CD4-positive, alpha-beta T cell (primary cell): ENCODE measurements around the gene PTPDC1. TPM values are rescaled to one million over a fixed set of nuclear protein-coding genes. Genes with fewer than 3 reads are reported as not detected.

Experiments
- ATAC-seq: fragments of 200-7000 bp; cut with Tn5 transposase; one replicate; pipeline ENCODE4 v1.10.0; 2022; ENCODE audit warnings: mild to moderate bottlenecking; ENCODE audit not compliant: poor library complexity
- CTCF ChIA-PET: fragments of 350-600 bp; sonication (Branson Sonifier 250); formaldehyde crosslinking; loops from one replicate; lab custom pipeline; 2021; ENCODE audit warnings: antibody characterized with exemption, inconsistent platforms; lab: Charles Lee
- POLR2A ChIA-PET: fragments of 350-600 bp; sonication (Branson Sonifier 250); formaldehyde crosslinking; loops from one replicate; lab custom pipeline; 2021; ENCODE audit warnings: antibody characterized with exemption, inconsistent platforms; lab: Charles Lee
- DNase-seq, 14 experiments: peaks; one replicate each; pipeline ENCODE4 v3.0.0-alpha.2; 2013 to 2020; ENCODE audit warnings: mixed read lengths in 2 of 14
- H3K27ac ChIP-seq, 2 donors: one replicate each; pipeline versions ENCODE4 v1.5.1 to v1.7.0; 2013; ENCODE audit warnings: low read length in 2 of 2, low read depth in 1 of 2, mild to moderate bottlenecking in 1 of 2
- H3K27me3 ChIP-seq, 2 experiments: 1 replicate in 1 of 2; 2 replicates in 1 of 2; pipeline versions ENCODE4 v1.6.1 to v1.7.0; 2013; ENCODE audit warnings: low read length in 2 of 2, control low read depth in 1 of 2, mild to moderate bottlenecking in 1 of 2, moderate library complexity in 1 of 2; ENCODE audit not compliant: insufficient read depth in 2 of 2, control insufficient read depth in 1 of 2
- H3K36me3 ChIP-seq: one replicate; pipeline ENCODE4 v1.6.1; 2013; ENCODE audit warnings: low read length, control low read depth; ENCODE audit not compliant: insufficient read depth
- H3K4me1 ChIP-seq: one replicate; pipeline ENCODE4 v1.6.1; 2013; ENCODE audit warnings: low read length, control low read depth; ENCODE audit not compliant: insufficient read depth
- H3K4me3 ChIP-seq: one replicate; pipeline ENCODE4 v1.5.1; 2013; ENCODE audit warnings: mild to moderate bottlenecking, low read length, moderate library complexity
- H3K9me3 ChIP-seq, 2 experiments: 1 replicate in 1 of 2; 2 replicates in 1 of 2; pipeline versions ENCODE4 v1.6.1 to v1.7.0; 2013; ENCODE audit warnings: low read length in 2 of 2, mild to moderate bottlenecking in 2 of 2, control low read depth in 1 of 2, moderate library complexity in 1 of 2; ENCODE audit not compliant: control insufficient read depth in 1 of 2, insufficient read depth in 1 of 2
- H3K27ac Mint-ChIP-seq: one replicate; pipeline ENCODE4 v1.8.0; 2020; ENCODE audit warnings: mixed read lengths
- H3K27me3 Mint-ChIP-seq: one replicate; pipeline ENCODE4 v1.8.0; 2021; ENCODE audit warnings: mixed read lengths
- H3K36me3 Mint-ChIP-seq: one replicate; pipeline ENCODE4 v1.8.0; 2021; ENCODE audit warnings: low read depth, mixed read lengths
- H3K4me1 Mint-ChIP-seq: one replicate; pipeline ENCODE4 v1.8.0; 2021; ENCODE audit warnings: low read depth, mixed read lengths
- H3K4me3 Mint-ChIP-seq: one replicate; pipeline ENCODE4 v1.8.0; 2020; ENCODE audit warnings: mild to moderate bottlenecking, mixed read lengths
- H3K9me3 Mint-ChIP-seq: one replicate; pipeline ENCODE4 v1.8.0; 2020; ENCODE audit warnings: mixed read lengths
- intact Hi-C, 2 experiments: fragments of 100-400 bp; cut with DNase I in 1 of 2; cut with micrococcal nuclease in 1 of 2; formaldehyde crosslinking; loops; one replicate each; pipeline versions ENCODE4 v1.15.1 to v1.9.0; 2023 to 2025; cut with DNase I, micrococcal nuclease
- total RNA-seq, 174 experiments: library from RNA in 2 of 174; stranded (reverse) in 2 of 174; gene quantifications; one replicate each; pipeline ENCODE4 v1.2.3 and lab custom pipeline; 2021 to 2026
- TF ChIP-seq, protein P1 (sequence below): fragments of 200-600 bp; IDR thresholded peaks from one replicate; pipeline ENCODE4 v1.8.0; 2022; ENCODE audit warnings: antibody characterized with exemption, mild to moderate bottlenecking

PTPDC1 gene
- total RNA-seq, 2 experiments from 2014 or later, result 2.7 TPM

DNA sequence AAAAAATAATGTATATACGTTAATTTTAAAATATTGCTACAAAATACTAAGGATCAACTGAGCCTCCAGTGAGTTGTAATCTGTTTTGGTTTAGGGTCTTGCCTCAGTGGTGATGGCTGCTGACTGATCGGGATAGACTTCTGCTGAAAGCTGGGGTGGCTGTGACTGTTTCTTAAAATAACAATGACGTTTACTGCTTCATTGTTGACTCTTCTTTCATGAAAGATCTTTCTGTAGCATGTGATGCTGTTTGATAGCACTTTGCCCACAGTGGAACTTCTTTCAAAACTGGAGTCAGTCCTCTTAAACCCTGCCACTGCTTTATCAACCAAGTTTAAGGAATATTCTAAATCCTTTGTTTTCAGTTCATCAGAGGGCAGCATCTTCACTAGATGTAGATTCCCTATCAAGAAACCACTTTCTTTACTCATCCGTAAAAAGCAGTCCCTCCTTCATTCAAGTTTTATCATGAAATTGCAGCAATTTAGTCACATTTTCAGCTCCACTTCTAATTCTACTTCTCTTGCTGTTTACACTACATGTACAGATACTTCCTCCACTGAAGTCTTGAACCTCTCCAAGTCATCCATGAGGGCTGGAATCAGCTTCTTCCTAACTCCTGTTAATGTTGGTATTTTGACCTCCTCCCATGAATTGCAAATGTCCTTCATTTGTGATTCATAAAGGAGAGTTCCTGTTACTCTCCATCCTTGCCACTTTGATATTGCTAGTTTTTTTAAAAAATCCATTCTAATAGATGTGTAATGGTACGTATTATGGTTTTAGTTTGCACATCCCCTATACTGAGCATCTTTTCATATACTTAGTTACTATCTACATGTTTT, 41.5 kb upstream of the PTPDC1 start:
- TF ChIP-seq, protein P1, sequence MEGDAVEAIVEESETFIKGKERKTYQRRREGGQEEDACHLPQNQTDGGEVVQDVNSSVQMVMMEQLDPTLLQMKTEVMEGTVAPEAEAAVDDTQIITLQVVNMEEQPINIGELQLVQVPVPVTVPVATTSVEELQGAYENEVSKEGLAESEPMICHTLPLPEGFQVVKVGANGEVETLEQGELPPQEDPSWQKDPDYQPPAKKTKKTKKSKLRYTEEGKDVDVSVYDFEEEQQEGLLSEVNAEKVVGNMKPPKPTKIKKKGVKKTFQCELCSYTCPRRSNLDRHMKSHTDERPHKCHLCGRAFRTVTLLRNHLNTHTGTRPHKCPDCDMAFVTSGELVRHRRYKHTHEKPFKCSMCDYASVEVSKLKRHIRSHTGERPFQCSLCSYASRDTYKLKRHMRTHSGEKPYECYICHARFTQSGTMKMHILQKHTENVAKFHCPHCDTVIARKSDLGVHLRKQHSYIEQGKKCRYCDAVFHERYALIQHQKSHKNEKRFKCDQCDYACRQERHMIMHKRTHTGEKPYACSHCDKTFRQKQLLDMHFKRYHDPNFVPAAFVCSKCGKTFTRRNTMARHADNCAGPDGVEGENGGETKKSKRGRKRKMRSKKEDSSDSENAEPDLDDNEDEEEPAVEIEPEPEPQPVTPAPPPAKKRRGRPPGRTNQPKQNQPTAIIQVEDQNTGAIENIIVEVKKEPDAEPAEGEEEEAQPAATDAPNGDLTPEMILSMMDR, result no peak
- no peaks in the 10 kb centered on the region for H3K9me3 Mint-ChIP-seq
- ChIA-PET POLR2A (no interaction called here), CTCF (no interaction called here)
- H3K36me3 Mint-ChIP-seq, result peaks cover 8% of the 10 kb centered on the region
- Histone ChIP-seq H3K27me3 (no peaks in the 10 kb centered on the region), H3K4me1 (no peaks in the 10 kb centered on the region), H3K4me3 (no peak overlapping the region), H3K36me3 (no peaks in the 10 kb centered on the region), H3K27ac (no peak overlapping the region), H3K9me3 (no peaks in the 10 kb centered on the region)
- ATAC-seq, result no peak
- no peak overlapping the region for H3K4me3 Mint-ChIP-seq
- intact Hi-C loops, result no loop called here
- no peaks in the 10 kb centered on the region for H3K27me3 Mint-ChIP-seq
- DNase-seq, result no peak
- no peaks in the 10 kb centered on the region for H3K4me1 Mint-ChIP-seq
- H3K27ac Mint-ChIP-seq, result no peak overlapping the region

DNA sequence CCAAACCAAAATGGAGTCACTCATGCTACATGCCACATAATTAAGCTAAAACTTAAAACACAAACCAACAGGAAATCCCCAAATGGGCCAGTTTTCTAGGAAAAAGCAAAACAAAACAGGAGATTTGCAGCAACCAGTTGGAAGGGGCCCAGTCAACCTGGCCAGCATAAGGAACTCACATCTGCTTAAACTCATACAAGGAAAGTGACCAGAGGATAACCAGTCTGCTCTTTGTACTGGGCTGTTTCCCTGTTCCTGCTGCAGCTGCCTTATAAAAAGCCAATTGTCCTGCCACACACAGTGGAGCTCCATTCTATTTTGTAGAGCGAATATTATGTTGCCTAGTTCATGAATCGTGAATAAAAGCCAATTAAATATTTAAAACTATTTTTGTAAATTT, 29.5 kb upstream of the PTPDC1 start:
- Histone ChIP-seq H3K36me3 (no peaks in the 10 kb centered on the region), H3K4me1 (no peaks in the 10 kb centered on the region), H3K9me3 (peaks cover 0 to 7% of the 10 kb centered on the region in 2 experiments), H3K27ac (no peak overlapping the region), H3K27me3 (no peaks in the 10 kb centered on the region), H3K4me3 (no peak overlapping the region)
- TF ChIP-seq, protein P1, result no peak
- DNase-seq (no peak), ATAC-seq (no peak)
- intact Hi-C loops, result no loop called here
- Mint-ChIP-seq H3K4me3 (no peak overlapping the region), H3K9me3 (peaks cover 2% of the 10 kb centered on the region), H3K27me3 (no peaks in the 10 kb centered on the region), H3K36me3 (peaks cover 19% of the 10 kb centered on the region), H3K4me1 (no peaks in the 10 kb centered on the region), H3K27ac (no peak overlapping the region)
- ChIA-PET CTCF (no interaction called here), POLR2A (no interaction called here)

DNA sequence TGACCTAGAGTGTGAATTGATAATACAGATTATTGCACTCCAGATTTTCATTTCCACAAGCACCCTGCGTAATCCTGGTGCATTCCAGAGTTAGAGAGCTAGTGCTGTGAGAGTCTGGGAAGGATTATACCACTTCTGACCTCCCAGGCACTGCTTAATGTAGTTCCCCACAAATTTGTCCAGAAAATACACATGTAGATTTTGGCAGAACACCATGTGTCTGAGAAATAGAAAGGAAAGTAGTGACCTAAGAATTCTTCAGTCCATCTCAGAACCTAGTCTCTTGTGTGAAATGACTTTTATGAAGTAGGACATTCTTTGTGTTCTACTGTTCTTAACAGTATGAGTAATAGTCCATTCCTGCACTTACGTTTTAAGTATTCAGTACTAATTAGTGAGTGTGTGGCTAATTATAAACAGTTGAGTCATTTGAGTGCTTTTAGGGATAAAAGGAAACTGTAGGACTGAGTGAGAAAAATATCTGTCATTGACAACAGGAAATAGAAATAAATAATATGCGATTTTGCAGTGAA, 27.8 kb upstream of the PTPDC1 start:
- Histone ChIP-seq H3K27me3 (no peaks in the 10 kb centered on the region), H3K36me3 (no peaks in the 10 kb centered on the region), H3K4me1 (no peaks in the 10 kb centered on the region), H3K4me3 (no peak overlapping the region), H3K9me3 (peaks cover 6 to 7% of the 10 kb centered on the region in 2 experiments), H3K27ac (no peak overlapping the region)
- DNase-seq (no peak), ATAC-seq (no peak)
- H3K4me1 Mint-ChIP-seq, result no peaks in the 10 kb centered on the region
- CTCF ChIA-PET, result no interaction called here
- no peak overlapping the region for H3K27ac Mint-ChIP-seq
- peaks cover 30% of the 10 kb centered on the region for H3K36me3 Mint-ChIP-seq
- no peak overlapping the region for H3K4me3 Mint-ChIP-seq
- POLR2A ChIA-PET, result no interaction called here
- TF ChIP-seq, protein P1, result no peak
- no peaks in the 10 kb centered on the region for H3K27me3 Mint-ChIP-seq
- intact Hi-C loops, result no loop called here
- H3K9me3 Mint-ChIP-seq, result peaks cover 2% of the 10 kb centered on the region
